Body of pancreas (tissue), 4 donors: ENCODE measurements around the gene FAM111B.

Source experiments
- POLR2A ChIP-seq, 3 donors: fragments of 450-650 bp; IDR thresholded peaks; one replicate each; pipeline ENCODE4 v1.6.1; 2016; ENCODE audit warnings: antibody characterized with exemption in 3 of 3, mild to moderate bottlenecking in 2 of 3
- TF ChIP-seq, protein P1 (sequence below), 7 experiments: fragments of 450-650 bp in 4 of 7; fragments of 200-600 bp in 3 of 7; sonication (generic) in 3 of 7; IDR thresholded peaks; one replicate each; pipeline ENCODE4 v1.5.1; 2016 to 2019; ENCODE audit warnings: antibody characterized with exemption in 7 of 7

DNA sequence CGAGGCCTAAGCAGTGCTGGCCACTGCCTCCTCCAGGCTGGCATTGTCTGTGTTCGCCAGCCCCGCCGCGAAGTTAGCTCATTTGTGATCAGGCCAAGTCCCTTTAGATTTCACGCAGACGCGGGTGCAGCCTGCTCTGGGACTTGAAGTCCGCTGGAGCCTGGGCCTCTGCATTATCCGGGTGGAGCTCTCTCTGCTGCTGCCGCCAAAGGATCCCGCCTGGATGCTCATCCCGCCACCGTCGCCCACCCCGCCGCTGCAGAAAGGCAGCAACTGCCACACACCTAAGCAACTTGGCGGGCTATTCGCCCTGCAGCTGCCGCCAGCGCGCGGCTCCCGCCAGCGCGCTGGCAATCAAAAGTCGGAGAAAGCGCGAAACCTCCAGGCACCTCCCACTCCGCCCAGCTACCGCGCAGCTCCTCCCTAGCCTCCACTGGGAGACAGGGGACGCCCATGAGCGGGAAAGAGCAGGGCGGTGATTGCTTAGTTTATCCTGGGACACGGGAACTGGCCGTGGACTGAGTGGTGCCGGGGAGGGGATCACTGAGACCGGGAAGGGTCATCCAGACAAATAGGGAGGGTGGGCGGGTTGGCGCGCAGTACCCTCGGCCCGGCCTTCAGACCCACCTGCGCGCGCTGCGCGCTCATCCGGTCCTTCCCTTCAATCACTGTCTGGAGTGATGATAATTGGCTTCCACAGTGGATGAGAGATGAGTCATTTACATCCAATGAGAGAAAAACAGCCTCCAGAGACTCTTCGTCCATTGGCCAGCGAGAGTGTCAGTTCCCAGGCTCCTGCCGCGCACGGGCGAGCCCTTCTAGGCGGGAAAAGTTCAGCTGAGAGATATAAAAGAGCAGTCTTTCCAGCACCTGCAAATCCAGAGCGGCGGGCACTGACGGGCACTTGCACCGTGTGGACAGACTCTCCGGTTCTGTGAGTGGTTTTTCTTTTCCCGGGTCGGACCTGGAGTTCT is at the start of gene FAM111B:
- TF ChIP-seq, protein P1, sequence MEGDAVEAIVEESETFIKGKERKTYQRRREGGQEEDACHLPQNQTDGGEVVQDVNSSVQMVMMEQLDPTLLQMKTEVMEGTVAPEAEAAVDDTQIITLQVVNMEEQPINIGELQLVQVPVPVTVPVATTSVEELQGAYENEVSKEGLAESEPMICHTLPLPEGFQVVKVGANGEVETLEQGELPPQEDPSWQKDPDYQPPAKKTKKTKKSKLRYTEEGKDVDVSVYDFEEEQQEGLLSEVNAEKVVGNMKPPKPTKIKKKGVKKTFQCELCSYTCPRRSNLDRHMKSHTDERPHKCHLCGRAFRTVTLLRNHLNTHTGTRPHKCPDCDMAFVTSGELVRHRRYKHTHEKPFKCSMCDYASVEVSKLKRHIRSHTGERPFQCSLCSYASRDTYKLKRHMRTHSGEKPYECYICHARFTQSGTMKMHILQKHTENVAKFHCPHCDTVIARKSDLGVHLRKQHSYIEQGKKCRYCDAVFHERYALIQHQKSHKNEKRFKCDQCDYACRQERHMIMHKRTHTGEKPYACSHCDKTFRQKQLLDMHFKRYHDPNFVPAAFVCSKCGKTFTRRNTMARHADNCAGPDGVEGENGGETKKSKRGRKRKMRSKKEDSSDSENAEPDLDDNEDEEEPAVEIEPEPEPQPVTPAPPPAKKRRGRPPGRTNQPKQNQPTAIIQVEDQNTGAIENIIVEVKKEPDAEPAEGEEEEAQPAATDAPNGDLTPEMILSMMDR (IDR thresholded peaks at IDR 0.05), result peak in 3 of 7 experiments; percentile 5 to 21 (median 15)
- peak in 1 of 3 donors; percentile 11 for TF ChIP-seq POLR2A (IDR thresholded peaks at IDR 0.05)
